ENCODE measurements around the gene NCKAP1. TPM values are rescaled to one million over a fixed set of nuclear protein-coding genes. Genes with fewer than 3 reads are reported as not detected.
A peak's percentile ranks its signal among the peaks of the same experiment; 100 is the strongest.

The NCKAP1 gene
- polyA plus RNA-seq, 2 of the 4 experiments (the other 2 are of a cell fraction), result 98.8 to 201 TPM

DNA sequence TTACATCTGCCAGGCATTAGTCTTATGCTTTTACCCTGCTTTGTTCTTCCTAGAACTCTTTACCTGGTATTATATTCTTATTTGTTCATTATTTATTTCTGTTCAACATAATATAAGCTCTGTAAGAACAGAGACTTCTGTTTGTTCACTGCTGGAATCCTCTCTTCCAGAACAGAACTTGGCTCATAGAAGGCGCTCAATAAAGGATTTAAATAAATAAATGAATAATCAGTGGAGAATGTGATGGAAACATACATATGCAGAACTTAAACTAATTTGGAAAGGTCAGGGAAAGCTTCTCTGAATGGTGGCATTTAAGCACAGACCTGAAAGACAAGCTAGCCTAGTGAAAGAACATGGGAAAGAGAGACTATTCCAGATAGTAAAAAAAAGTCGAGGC lies 24.3 kb downstream of the NCKAP1 start:
- no peak for DNase-seq (ENCODE audit: low read depth in 1 of 2, low spot score in 1 of 2)
- peaks cover 25% of the 10 kb centered on the region for H3K4me1 ChIP-seq
- H3K4me3 ChIP-seq, result no peak overlapping the region
- POLR2A ChIA-PET, result interaction anchor here (1.0 kb wide), 1 partner anchor 18 kb away, joined by 3 read pairs; no protein-coding TSS in a partner anchor
- FAIRE-seq, result no peak
- ATAC-seq, result no peak
- no peak overlapping the region for H3K27ac ChIP-seq
- no peak overlapping the region for H3K4me2 ChIP-seq
- TF ChIP-seq KDM5A (IDR thresholded peaks at IDR 0.05) (no peak), ZNF302 (CRISPR knock-in tag; IDR thresholded peaks at IDR 0.05) (no peak), ESRRA (IDR thresholded peaks at IDR 0.05; ENCODE audit: borderline replicate concordance, low read length) (no peak), FOSL2 (IDR thresholded peaks at IDR 0.05) (no peak), FOSL2 (CRISPR knock-in tag; IDR thresholded peaks at IDR 0.05) (no peak), FOXS1 (CRISPR knock-in tag; IDR thresholded peaks at IDR 0.05) (no peak), POLR2AphosphoS2 (conservative IDR thresholded peaks at IDR 0.05; ENCODE audit: low read length) (no peak), HOXB5 (CRISPR knock-in tag; IDR thresholded peaks at IDR 0.05) (no peak), RFX5 (IDR thresholded peaks at IDR 0.05) (no peak), BHLHE40 (IDR thresholded peaks at IDR 0.05; ENCODE audit: low read depth, low read length) (no peak), CBX2 (IDR thresholded peaks at IDR 0.05; ENCODE audit: borderline replicate concordance, low read depth) (no peak), KDM1A (IDR thresholded peaks at IDR 0.05; ENCODE audit: low read depth) (no peak), NFE2L2 (conservative IDR thresholded peaks at IDR 0.05; ENCODE audit: low read length) (no peak)
- TF ChIP-seq, protein P1, sequence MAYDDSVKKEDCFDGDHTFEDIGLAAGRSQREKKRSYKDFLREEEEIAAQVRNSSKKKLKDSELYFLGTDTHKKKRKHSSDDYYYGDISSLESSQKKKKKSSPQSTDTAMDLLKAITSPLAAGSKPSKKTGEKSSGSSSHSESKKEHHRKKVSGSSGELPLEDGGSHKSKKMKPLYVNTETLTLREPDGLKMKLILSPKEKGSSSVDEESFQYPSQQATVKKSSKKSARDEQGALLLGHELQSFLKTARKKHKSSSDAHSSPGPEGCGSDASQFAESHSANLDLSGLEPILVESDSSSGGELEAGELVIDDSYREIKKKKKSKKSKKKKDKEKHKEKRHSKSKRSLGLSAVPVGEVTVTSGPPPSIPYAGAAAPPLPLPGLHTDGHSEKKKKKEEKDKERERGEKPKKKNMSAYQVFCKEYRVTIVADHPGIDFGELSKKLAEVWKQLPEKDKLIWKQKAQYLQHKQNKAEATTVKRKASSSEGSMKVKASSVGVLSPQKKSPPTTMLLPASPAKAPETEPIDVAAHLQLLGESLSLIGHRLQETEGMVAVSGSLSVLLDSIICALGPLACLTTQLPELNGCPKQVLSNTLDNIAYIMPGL (CRISPR knock-in tag; IDR thresholded peaks at IDR 0.05; ENCODE audit: borderline replicate concordance), result no peak
- TF ChIP-seq, protein P2, sequence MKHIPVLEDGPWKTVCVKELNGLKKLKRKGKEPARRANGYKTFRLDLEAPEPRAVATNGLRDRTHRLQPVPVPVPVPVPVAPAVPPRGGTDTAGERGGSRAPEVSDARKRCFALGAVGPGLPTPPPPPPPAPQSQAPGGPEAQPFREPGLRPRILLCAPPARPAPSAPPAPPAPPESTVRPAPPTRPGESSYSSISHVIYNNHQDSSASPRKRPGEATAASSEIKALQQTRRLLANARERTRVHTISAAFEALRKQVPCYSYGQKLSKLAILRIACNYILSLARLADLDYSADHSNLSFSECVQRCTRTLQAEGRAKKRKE (CRISPR knock-in tag; IDR thresholded peaks at IDR 0.05; ENCODE audit: low read depth), result no peak
- TF ChIP-seq, protein P3, sequence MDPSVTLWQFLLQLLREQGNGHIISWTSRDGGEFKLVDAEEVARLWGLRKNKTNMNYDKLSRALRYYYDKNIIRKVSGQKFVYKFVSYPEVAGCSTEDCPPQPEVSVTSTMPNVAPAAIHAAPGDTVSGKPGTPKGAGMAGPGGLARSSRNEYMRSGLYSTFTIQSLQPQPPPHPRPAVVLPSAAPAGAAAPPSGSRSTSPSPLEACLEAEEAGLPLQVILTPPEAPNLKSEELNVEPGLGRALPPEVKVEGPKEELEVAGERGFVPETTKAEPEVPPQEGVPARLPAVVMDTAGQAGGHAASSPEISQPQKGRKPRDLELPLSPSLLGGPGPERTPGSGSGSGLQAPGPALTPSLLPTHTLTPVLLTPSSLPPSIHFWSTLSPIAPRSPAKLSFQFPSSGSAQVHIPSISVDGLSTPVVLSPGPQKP (IDR thresholded peaks at IDR 0.05; ENCODE audit: low read depth, low read length), result no peak
- H3K9me3 ChIP-seq, result no peaks in the 10 kb centered on the region
- CTCF ChIA-PET, result interaction anchor here (1.3 kb wide), 1 partner anchor 246 kb away, joined by 5 read pairs; no protein-coding TSS in a partner anchor
- 83% methylated on average over 2 of the region's 2 CpGs for WGBS (ENCODE audit: missing lambda C conversion rate)

DNA sequence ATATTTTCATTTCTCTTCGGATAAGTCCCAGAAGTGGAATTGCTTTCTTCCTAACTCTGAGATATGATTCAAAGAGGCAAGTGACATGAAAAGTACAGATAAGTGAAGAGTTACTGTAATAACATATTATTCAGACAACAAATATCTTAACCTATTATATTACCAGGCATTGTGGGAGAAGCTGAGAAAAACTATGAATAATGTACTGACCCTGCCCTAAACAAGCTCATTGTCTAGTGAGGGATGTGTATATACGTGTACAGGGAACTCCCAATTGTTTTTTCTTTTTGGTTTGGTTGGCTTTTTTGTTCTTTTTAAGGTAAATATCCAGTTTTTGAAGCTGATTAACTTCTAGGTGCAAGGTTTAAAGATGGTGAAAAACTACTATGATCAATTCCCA lies 26.5 kb downstream of the NCKAP1 start:
- TF ChIP-seq KDM5A (IDR thresholded peaks at IDR 0.05) (no peak), PHF8 (IDR thresholded peaks at IDR 0.05; ENCODE audit: borderline replicate concordance, low read depth) (no peak)
- ChIA-PET POLR2A (interaction anchor here (1.0 kb wide), 1 partner anchor 10 kb away, joined by 3 read pairs; no protein-coding TSS in a partner anchor), CTCF (no interaction called here)
- FAIRE-seq, result no peak
- Histone ChIP-seq H3K4me1 (peaks cover 25% of the 10 kb centered on the region), H3K4me3 (no peak overlapping the region), H3K27ac (no peak overlapping the region), H3K9me3 (no peaks in the 10 kb centered on the region), H3K4me2 (no peak overlapping the region)
- DNase-seq (ENCODE audit: low read depth in 1 of 2, low spot score in 1 of 2), result no peak
- ATAC-seq, result no peak
- WGBS (ENCODE audit: missing lambda C conversion rate), result 93% methylated on average over 2 of the region's 2 CpGs

DNA sequence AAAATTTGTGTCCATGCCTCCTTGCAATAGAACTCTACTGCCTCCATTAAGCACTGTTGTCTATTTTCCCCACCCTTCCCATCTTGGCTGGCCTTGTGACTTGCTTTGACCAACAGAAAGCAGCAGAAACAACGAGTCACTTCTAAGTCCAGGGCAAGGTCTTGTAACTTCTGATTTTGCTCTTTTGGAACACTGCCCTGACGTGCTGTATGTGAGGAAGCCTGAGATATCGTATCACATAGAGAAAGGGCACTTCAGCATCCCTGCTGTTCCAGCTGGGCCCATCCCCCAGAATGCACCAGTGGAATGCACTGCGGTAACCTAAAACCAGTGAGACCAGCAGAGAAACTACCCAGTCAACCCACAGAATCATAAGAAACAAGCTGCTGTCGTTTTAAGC lies 28.1 kb downstream of the NCKAP1 start:
- 57% methylated on average over 5 of the region's 5 CpGs for WGBS (ENCODE audit: missing lambda C conversion rate)
- no peak for FAIRE-seq
- Histone ChIP-seq H3K9me3 (no peaks in the 10 kb centered on the region), H3K27ac (no peak overlapping the region), H3K4me1 (peaks cover 18% of the 10 kb centered on the region), H3K4me2 (0 out of 3 replicates have a peak overlapping the region, but pooled peaks have one; percentile 9), H3K4me3 (no peak overlapping the region)
- ATAC-seq, result peak; percentile 76 to 79
- DNase-seq (ENCODE audit: low read depth in 1 of 2, low spot score in 1 of 2), result peak in 1 of 2 experiments; percentile 52
- CTCF ChIA-PET, result interaction anchor here (0.6 kb wide), 1 partner anchor 29 kb away, joined by 3 read pairs; no protein-coding TSS in a partner anchor
- TF ChIP-seq NFE2L2 (conservative IDR thresholded peaks at IDR 0.05; ENCODE audit: low read length) (no peak), TFCP2L1 (CRISPR knock-in tag; IDR thresholded peaks at IDR 0.05) (no peak), MYC (IDR thresholded peaks at IDR 0.05; ENCODE audit: borderline replicate concordance, low read length) (no peak), BHLHE40 (IDR thresholded peaks at IDR 0.05; ENCODE audit: low read depth, low read length) (no peak), FOSB (CRISPR knock-in tag; IDR thresholded peaks at IDR 0.05) (no peak), RFX5 (IDR thresholded peaks at IDR 0.05) (no peak)
- TF ChIP-seq, protein P4, sequence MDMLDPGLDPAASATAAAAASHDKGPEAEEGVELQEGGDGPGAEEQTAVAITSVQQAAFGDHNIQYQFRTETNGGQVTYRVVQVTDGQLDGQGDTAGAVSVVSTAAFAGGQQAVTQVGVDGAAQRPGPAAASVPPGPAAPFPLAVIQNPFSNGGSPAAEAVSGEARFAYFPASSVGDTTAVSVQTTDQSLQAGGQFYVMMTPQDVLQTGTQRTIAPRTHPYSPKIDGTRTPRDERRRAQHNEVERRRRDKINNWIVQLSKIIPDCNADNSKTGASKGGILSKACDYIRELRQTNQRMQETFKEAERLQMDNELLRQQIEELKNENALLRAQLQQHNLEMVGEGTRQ (IDR thresholded peaks at IDR 0.05), result peak; percentile 20; the same call in 1 of the 2 replicates
- POLR2A ChIA-PET, result no interaction called here
